Tibial nerve (tissue), 3 donors: ENCODE results near the gene CNTN6.

ENCODE experiments used
- POLR2A ChIP-seq, 2 donors: fragments of 450-650 bp; IDR thresholded peaks; one replicate each; pipeline ENCODE4 v1.6.1; 2017; ENCODE audit warnings: antibody characterized with exemption in 2 of 2, mild to moderate bottlenecking in 2 of 2, moderate library complexity in 2 of 2
- TF ChIP-seq, protein P1 (sequence below), 5 experiments: fragments of 200-600 bp in 3 of 5; fragments of 450-650 bp in 2 of 5; sonication (generic) in 3 of 5; IDR thresholded peaks; one replicate each; pipeline ENCODE4 v1.5.1; 2016 to 2019; ENCODE audit warnings: antibody characterized with exemption in 5 of 5, mild to moderate bottlenecking in 3 of 5, moderate library complexity in 2 of 5

DNA sequence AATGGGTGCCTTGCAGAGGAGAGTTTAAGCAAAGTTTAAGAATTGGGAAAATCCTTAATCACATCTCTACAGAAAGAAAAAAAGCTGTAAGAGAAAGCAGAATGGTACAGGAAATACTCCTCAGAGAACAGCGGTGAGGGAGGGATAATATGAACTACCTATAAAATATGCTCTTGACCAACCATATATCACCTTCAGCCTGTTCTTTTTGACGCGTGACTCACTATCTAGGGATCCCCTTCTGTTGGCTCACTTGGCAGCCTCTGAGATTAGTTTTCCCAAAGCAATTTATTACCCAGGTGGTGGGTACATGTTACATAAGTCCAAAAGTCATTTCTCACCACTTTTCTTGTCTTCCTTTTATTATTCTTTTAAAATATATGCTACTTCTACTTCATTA, 97.7 kb downstream of the CNTN6 start:
- TF ChIP-seq POLR2A (IDR thresholded peaks at IDR 0.05), result no peak
- TF ChIP-seq, protein P1, sequence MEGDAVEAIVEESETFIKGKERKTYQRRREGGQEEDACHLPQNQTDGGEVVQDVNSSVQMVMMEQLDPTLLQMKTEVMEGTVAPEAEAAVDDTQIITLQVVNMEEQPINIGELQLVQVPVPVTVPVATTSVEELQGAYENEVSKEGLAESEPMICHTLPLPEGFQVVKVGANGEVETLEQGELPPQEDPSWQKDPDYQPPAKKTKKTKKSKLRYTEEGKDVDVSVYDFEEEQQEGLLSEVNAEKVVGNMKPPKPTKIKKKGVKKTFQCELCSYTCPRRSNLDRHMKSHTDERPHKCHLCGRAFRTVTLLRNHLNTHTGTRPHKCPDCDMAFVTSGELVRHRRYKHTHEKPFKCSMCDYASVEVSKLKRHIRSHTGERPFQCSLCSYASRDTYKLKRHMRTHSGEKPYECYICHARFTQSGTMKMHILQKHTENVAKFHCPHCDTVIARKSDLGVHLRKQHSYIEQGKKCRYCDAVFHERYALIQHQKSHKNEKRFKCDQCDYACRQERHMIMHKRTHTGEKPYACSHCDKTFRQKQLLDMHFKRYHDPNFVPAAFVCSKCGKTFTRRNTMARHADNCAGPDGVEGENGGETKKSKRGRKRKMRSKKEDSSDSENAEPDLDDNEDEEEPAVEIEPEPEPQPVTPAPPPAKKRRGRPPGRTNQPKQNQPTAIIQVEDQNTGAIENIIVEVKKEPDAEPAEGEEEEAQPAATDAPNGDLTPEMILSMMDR (IDR thresholded peaks at IDR 0.05), result no peak
